Measurements from ENCODE around the gene ROCK2. TPM values are rescaled to one million over a fixed set of nuclear protein-coding genes. Genes with fewer than 3 reads are reported as not detected.

The ROCK2 gene
- total and polyA plus RNA-seq, 2 of the 8 experiments (the other 6 are each of a cell fraction or from before 2014, with no cell fraction given) = 2.7 to 29.0 TPM

- no peak for TF ChIP-seq RFX5 (IDR thresholded peaks at IDR 0.05; ENCODE audit: borderline replicate concordance, low read depth, low read length)
- no peak for TF ChIP-seq EGR1 (IDR thresholded peaks at IDR 0.05; ENCODE audit: borderline replicate concordance, low read depth, low read length)
- TF ChIP-seq SIRT6 (IDR thresholded peaks at IDR 0.05; ENCODE audit: low read length) = no peak
- no peak for TF ChIP-seq EP300 (IDR thresholded peaks at IDR 0.05; ENCODE audit: borderline replicate concordance in 1 of 2, low read depth in 2 of 2, low read length in 2 of 2)
- no peak for TF ChIP-seq KDM4A (IDR thresholded peaks at IDR 0.05; ENCODE audit: low read depth, low read length, severe bottlenecking)
- TF ChIP-seq BRCA1 (IDR thresholded peaks at IDR 0.05; ENCODE audit: low read depth, low read length) = no peak
- no peak for TF ChIP-seq SIX5 (IDR thresholded peaks at IDR 0.05; ENCODE audit: low read depth, low read length)
- no peak for TF ChIP-seq RBBP5 (IDR thresholded peaks at IDR 0.05; ENCODE audit: borderline replicate concordance, low read depth, low read length)
Measured at GRCh38 chr2:11281186-11281585, 63.2 kb downstream of the ROCK2 start (continued).

Measured in H1 (cell line).